ENCODE results near the gene HMX1.

HMX1 gene

DNA sequence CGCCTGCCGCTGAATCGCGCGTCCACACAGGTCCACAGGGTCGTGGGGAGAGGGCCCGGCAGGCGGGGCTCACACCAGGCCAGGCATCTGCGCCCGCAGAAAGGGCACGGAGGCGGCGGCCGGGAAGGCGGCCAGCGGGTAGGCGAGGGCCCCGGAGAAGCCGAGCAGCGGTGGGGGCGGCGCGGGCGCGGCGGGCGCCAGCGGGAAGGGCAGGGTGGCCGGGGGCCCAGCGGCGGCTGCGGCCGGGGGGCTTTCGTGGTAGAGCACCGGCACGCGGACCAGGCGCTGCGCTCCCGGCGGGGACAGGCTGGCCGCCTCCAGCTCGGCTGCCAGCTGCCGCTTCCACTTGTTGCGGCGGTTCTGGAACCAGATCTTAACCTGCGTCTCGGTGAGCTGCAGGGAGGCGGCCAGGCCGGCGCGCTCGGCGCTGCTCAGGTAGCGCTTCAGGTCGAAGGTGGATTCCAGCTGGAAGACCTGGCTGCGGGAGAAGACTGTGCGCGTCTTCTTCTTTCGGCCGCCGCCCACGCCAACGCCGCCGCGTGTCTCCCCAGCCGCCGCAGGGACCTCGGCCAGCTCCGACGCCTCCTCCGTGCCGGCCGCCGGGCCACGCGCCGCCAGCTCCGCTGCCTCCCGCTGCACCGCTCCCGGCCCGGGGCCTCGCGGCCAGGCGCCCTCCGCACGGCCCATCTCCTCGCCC is 3.9 kb downstream of the HMX1 start:
- DNase-seq, result no peak

DNA sequence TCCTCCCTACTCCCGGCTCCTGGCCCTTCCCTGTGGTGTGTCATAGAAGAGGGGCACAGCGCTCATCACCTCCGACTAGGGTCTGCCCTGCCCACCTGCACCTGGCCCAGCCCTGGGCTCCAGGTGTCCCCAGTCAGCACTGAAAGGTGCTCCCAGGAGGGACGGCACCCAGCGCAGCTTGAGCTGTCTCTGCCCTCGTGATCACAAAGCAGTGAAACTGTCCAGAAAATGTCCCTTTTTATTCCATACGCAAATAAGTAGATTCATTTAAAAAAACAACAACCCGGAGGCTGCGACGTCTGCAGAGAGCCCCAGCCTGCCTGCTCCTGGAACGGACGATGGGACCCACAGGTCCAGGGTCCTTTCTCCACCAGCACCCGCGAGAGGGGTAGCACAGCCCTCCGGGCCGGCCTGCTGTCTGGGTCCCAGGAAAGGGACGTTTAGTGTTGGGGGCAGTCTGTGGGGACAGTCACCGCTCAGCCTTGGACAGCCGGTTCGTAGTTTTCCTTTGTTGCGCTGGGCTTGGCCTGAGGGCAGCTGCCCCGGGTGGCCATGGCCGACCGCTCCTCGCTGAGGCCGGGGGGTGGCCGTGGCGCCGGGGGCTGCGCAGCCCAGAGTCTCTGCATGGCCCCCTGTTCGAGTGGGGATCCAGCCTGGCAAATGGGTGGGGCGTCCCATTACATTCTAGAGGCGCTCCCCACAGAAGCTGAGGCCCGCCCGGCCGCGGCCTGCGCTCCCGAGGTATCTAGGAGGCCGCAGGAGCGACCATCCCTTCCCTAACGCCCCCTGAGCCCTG is 4.6 kb downstream of the HMX1 start:
- DNase-seq, result no peak

DNA sequence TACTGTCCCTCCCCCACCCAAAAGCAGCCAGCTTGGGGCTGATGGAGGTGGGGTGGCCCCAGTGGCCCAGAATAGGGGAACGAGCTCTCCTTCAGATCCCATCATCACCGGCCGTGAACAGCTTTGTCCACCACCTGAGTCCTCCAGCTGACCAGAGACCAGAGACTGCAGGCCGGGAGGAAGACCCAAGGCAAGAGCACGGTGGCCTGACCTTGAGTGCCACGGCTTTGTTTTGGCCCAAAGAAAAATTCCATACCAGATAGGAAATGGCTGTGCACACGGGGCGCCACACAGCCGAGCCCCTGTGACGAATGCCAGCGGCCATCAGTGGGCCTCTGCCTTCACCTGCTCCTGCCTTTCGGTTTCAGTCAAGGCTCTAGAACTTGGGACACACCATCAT is 5.2 kb downstream of the HMX1 start:
- DNase-seq, result no peak

DNA sequence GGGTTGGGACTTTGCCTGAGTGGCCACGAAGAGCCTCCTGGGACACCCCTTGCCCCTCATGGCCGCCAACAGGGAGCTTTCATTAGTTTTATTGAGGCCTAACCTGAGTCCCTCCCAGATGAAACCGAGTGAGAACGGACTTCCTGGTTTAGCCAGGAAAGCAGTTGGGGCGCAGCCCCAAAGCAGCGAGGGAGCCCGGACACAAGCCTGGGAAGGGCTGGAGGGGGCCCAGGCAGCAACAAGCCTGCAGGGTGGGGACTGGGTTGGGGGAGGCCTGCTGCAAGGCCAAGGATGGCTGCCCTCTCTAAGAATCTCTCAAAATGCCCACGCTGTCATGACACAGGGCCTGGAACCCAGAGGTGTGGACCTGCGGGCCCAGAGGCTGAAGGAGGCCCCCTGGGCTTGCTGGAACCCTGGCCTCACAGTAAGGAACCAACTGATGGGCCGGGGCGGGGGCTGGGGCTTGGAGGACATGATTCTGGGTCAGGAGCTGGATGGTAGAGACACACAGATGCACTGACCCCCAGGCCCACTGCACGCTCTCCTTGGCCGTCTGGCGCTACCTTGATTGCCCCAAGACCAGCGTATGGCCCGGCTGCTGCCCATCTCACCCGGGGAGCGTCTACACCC is 5.8 kb downstream of the HMX1 start:
- DNase-seq, result no peak

DNA sequence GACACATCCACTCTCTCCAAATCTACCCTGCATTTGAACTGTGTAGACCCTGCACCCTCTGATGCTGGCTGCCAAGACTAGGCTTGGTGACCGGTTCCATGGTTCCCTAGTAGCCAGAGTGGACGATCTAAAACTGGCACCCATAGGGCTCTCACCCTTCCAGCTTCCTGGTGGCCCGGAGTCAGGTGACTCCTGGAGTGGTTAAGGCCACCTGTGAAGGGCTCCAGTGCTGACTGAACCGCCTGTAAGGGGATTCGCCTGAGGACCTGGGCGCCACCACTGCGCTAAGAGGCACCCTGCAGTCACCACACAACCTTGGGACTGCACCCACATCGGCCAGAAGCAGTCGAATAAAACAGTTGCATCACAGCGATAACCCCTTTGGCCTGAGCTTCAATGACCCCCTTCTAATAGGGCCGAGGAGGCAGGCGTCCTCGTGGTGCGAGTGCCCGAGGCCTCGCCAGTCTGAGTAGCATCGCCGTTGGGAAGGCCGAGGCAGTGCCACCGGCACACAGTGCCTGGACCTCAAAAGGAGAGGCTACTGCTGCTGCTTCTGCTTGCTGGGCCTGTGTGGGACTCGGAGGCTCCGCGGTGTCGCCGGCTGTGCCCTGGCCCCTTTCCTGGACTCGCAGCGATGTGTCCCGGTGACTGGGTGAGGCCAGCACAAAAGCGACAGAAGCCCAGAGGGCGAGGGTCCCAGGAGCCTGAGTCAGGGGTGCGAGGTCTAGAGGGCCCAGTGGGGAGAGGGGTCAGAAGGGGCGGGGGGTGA is 6.5 kb downstream of the HMX1 start:
- no peak for DNase-seq

DNA sequence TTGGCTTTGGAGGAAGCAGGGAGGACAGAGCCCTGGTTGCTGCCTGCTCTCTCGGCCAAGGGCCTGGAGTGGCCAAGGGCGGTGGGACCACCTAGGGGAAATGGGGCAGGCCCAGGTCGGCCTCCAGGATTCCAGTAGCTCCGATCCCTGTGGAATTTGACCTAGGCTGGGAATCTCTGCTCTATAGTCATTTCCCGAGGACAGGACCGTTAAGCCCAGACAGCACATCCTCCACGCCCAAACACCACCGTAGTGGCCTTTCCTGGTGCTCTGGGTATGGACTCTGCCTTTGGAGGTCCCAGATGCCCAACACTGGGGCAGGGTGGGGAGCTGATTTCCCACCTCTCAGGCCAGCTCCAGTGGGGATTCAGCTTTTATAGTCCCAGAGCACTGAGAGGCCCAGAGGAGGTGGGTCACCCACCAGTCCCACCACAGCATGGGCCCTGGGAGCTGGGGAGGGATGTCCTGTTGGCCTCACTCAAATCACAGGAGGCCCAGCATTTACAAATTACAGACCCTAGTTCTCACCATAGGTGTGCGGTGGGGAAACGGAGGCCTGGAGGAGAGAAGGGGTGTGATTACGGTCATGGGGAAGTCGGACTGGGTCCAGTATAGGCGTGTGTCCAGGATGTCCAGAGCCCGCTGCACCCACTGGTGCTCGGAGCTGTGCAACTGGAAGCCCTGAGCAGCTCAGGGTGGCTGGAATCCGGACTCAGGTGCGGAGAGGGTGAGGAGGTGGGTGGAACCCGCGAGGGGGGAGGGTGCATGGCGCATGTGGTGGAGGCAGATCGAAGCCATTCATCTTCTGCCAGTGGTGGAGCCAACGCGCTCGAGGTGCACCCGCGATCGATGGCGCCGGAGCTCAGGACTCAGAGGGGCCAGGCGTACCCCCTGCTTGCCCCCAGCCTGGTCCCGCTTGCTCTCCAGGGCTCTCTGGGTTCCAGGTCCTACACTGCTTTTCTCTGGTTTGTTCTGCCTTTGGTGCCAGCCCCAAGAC is 7.7 kb downstream of the HMX1 start:
- no peak for DNase-seq

DNA sequence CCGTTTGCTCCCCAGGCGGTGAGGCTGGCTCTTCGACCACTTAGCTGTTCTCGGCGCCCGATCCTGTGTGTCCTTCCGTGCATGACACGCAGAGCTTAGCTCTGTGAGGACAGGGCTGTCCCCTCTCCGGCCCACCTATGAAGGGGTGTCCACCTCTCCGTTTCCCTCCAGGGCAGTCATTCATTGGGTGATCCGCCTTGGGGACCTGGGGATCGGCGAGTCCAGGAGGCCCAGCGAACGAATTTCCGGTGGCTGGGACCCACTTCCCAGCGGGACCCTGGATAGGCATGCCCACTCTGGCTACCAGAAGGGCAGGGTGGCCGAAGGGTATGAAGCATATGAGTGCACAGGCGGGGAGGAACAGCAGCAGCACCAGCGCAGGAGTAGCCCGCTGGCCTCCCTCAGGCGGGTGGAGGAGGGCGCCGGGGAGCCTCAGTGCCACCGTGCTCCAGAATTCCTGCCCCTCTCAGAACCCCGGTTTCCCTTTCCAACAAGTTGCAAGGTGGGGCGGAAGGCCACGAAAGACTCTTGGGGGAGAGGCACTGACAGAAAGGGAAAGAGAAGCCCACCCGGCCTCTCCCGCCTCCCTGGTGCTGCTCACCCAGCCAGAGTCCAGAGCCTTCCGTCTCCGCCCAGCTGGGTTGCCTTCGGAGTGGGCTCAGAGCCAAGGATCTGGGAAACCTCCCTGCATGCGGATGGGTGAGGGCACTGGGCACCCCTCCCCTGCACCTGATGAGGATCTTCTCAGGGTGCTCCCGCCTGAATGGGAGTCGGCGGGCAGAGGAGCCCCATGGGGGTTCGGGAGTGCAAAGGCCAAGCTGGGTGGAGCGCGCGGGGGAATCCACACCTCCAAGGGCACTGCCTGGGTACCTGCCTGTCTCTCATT is 8.6 kb downstream of the HMX1 start:
- no peak for DNase-seq

DNA sequence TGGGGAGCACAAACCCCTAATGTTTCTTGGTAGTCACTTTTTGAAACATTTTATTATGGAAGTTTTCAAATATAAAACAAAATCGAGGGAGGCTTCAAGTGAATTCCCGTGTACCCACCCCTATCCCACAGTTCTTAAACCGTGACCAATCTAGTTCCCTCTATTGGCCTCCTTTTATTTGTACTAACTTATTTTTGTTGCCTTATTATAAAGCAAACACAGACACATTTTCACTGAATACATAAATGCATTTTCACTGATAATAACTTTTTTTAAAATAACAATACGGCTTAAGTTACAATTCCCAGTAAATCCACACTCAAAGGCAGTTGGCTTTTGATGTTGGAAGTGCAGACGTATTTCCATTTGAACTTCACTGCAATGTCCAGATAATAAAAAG is 9.3 kb downstream of the HMX1 start:
- DNase-seq, result no peak

DNA sequence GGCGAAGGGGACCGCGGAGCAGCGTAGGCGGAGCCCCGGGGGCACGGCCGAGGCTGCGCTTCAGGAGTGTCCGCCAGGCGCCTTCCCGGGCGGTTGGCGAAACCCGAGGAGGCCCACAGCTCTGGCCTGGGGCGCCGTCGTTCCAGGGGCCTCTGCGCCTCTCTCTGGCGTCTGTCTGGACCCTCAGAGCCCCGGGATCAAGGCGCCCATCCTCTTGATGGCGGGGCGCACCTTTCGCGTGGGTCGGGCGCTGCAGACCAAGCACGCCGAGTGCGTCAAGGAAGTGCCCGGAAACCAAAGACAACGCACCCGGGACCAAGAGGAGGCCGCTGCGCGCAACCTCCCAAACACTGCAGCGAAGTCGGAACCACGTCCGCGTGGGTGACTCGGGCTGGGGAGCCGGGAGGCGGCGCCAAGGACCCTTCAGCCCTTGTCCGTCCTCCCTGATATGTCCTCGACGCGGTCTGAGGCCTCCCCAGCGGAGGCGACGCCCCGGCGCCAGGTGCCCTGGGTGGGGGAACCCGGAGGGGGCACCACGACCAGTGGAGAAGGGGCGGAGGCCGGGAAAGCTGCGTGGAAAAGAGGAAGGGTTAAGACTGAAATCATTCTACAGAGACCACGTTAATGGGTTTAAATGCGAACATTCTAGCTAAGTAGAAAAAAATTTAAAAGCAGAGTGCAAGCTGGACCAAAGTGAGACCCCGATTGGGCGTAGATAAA is 9.9 kb downstream of the HMX1 start:
- no peak for DNase-seq

DNA sequence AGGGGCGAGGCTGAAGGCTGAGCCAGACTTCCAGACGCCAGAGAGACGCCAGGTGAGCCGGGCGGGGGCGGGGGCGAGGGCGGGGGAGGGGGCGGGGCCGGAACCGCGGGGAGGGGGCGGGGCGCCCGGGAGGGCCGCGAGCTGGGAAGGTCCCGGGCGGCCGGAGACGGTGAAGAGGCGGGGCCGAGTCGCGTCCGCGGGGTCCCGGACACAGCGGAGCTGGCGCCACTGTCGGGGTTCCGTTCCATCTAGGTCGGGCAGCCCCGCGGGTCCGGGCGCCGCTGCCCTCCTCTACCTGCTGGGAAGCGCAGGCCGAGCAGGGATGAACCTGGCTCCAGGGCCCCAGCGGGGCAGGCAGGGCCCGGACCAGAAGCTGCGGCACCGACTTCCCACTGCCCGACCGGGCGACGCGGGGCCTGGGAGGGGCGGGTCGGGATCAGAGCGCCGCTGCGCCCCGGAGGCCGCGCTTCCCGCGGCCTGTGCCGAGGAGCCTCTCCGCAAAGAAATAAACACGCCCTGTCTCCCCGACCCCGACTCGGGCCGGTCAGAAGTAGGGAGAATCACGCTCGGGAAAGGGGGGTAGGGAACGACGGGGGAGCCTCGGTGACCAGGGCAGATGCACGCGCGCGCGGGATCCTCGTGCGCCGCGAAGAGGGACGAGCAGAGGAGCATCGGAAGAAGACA is 10.6 kb downstream of the HMX1 start:
- DNase-seq, result no peak

DNA sequence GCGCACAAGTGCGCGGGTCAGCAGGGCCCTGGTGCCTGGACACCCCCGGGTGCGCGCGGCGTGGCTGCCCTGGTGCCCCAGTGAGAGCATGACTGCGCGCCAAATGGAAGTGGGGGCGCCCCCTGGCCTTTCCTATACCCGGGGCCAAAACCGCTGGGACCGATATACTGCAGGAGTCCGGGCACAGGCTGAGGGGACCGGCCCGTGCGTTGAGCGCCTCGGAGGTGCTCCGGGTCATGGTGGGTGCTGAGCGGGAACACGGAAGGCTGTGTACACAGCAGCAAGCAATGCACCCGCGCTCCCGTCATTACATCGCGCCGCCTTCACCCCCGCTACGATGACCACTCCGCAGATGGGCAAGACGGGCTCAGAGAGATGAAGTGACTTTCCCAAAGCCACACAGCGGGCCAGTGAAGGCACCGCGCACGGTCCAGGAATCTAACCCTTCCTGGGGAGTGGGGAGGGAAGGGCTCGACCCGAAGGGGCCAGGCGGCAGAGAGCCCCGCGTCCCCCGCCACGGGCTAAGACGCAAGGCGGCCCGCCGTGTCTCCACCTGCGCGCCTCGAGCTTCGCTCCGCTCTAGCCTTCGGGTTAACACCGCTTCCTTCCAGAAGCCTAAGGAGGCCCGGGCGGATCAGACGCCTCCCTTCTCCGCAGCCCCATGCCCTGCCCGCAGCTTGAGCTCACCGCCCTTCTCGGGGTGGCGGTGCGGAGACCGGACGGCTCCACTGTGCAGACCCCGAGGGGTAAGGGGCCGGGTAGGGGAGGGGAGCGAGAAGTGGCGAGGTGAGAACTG is 11.3 kb downstream of the HMX1 start:
- no peak for DNase-seq

DNA sequence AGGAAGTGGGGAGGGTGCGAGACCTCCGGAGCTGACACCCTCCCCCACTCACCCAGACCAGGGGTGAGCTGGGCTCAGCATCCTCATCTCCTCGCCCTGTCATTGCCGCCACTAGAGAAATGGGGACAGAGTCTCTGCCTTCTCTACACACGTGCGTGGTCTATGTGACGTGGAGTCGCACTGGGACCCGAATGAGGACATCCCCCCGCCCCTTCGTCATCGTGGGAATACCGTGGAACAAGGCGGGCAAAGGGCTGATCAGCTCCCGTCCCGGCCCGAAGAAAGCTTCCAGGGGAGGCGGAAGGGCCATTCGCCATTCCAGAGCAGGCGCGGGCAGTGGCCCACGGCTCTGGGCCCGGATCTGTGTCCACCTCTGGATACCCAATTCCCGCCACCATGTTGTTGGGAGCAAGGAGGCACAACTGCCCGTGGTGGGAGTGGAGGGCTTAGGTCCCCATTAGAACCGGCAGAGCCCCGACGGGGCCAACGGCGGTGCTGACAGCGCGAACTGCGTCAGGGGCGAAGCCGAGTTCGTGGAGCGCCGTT is 12.0 kb downstream of the HMX1 start:
- no peak for DNase-seq

DNA sequence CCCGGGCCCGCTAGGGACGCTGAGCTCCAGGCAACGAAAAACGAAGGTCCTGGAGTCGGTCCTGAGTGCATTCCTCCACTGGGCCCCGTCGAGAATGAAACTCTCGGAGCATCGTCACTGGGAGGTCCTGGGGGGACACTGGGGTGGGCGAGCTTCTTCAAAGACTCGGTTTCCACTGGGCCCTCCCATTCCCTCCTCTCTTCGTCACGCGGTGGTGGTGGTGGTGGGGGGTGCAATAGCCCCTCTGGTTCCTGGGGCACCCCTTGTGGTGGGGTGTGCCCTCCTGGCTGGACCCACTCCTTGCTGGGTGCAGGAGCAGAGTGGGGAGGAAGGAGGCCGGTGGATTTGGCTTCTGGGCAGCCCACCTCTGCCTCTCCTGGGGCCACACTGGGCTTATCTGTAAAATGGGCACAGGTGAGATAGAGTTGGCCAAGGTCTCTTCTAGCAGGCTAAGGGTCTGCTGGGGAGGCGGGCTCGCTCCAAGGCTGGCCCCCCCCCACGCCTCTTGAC is 12.9 kb downstream of the HMX1 start:
- DNase-seq, result no peak

DNA sequence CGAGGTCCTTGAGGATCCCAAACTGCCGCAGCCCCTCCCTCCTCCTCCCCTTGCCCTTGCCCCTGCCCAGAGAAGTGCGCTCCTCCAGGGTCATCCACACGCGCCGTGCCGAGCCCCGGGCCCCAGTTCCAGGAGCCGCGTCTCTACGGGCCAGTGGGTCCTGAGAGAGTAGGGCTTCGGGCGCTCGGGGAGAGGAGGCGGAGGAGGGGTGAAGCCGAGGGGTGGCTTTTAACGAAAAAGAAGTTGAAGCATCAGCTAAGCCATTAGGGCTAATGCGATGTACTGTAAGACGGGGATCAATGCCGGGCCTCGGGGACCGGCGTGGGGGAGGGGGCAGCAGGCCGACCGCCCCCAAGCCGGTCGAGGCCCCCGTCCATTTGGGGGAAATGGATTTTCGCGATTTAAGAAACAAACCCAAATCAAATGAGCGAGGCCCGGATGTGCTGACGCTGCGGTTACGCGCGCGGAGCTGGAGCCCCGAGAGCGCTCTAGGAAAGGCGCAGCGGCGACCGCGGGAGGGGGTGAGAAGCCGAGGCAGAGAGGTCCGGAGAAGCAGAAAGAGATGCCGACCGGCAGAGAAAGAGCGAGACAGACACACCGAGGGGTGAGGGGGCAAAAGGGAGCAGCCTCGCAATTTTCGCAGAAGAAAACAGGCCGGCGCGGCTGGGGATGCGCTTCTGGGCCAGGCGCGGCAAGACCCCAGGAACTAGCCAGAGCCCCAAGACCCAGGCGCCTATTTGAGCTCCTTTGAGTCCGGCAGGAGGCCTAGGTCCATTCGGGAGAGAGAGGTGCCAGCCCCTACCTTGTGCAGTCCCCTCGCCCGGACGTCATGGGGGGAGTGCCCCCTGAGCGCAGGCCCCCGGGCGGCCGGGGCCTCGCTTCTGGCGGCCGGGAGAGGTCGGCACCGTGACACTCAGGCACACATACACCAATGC is 13.6 kb downstream of the HMX1 start:
- no peak for DNase-seq

DNA sequence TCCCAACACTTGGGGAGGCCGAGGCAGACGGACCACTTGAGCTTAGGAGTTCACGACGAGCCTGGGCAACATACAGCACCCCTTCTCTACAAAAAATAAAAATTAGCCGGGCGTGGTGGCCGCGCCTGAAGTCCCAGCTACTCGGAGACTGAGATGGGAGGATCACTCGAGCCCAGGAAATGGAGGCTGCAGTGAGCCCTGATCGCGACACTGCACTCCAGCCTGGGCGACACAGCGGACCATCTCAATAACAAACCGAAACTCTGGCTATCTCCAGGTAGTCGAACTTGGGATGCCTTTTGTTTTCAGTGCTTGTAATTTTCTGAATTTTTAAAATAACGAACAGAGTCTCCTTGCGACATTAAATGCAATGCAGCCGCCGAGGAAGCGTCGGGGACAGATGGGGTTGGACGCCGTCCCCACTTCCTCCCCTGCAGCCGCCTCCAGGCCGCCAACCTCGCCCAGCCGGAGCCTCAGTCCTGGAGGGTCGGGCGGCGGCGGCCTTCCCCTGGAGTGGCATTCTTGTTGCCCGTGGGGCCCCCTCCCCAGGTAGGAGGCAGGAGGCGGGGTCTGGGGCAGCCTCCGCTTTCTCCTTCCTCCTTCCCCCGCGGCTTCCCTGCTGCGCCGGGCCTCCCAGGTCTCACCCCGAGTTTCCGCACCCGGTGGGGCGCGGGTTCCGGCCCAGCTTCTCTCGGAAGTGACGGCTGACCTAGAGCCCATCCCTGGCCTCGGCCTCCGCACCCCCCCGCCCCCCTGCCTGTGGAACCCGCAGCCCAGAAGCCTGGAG is 14.6 kb downstream of the HMX1 start:
- DNase-seq, result no peak

DNA sequence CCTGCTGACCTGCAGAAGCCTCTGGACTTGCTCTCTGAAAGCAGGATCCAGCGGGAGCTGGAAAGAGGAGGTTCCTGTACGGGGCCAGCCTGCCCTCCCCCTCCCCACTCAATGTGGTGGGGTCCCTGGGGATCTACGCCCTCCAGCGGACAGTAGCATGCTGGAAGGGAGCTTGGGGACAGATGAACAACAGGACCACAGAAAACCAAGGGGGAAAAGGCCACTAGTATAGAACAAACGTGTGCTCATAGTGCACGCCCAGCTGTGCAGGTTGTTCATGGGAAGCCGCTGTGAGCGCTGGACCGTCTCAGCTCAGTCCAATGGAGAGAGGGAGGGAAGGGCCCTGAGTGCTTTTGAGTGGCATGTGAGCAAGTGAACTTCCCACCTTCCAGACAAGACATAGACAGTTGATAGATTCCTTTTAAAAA is 15.8 kb downstream of the HMX1 start:
- no peak for DNase-seq

Data from cerebellar nuclear complex (tissue), 1 donor.